ENCODE data around the gene ERG28.

DNA sequence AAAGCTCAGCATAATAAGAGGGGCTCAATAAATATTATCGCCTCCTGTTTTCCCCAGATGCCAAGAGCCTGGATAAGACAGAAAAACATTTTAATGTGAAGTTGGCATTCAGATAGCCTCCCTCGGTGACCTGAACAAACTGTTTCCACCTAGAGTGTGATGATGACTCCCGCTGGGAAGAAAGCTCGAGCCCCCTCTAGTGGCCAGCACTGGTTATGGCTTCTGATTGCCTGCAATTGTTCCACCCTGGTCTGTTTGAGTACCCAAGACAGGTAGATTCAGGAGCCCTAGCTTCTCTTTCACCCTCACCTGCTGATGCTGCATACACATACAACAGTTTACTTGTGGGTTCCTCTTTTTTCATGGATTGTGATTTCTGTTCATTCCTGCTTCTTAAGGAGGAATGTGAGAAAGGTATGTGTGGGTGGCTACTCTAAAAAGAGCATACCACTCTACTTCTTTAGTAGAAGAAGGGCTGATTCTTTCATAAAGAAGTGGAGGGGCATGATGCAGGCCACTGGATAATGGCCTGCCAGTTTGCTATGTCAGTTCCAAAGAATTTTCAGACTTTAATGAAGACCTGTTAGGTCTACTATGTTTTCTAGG lies 6.4 kb downstream of the ERG28 start:
- TF ChIP-seq, protein P1, sequence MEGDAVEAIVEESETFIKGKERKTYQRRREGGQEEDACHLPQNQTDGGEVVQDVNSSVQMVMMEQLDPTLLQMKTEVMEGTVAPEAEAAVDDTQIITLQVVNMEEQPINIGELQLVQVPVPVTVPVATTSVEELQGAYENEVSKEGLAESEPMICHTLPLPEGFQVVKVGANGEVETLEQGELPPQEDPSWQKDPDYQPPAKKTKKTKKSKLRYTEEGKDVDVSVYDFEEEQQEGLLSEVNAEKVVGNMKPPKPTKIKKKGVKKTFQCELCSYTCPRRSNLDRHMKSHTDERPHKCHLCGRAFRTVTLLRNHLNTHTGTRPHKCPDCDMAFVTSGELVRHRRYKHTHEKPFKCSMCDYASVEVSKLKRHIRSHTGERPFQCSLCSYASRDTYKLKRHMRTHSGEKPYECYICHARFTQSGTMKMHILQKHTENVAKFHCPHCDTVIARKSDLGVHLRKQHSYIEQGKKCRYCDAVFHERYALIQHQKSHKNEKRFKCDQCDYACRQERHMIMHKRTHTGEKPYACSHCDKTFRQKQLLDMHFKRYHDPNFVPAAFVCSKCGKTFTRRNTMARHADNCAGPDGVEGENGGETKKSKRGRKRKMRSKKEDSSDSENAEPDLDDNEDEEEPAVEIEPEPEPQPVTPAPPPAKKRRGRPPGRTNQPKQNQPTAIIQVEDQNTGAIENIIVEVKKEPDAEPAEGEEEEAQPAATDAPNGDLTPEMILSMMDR (IDR thresholded peaks at IDR 0.05; ENCODE audit: low read depth, low read length): peak; percentile 95
- TF ChIP-seq, protein P2, sequence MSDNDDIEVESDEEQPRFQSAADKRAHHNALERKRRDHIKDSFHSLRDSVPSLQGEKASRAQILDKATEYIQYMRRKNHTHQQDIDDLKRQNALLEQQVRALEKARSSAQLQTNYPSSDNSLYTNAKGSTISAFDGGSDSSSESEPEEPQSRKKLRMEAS (IDR thresholded peaks at IDR 0.05; ENCODE audit: low read depth, low read length): no peak

All from NB4 (cell line).